Measurements from ENCODE around the gene LRRC15.
A peak's percentile ranks its signal among the peaks of the same experiment; 100 is the strongest.

LRRC15 gene

GRCh38 chr3:194346035-194346434 lies 23.5 kb downstream of the LRRC15 start:
- ChIA-PET POLR2A (no interaction called here), CTCF (no interaction called here)
- no peak for DNase-seq (ENCODE audit: extremely low spot score)
- TF ChIP-seq BHLHE40 (IDR thresholded peaks at IDR 0.05; ENCODE audit: borderline replicate concordance), result no peak
- TF ChIP-seq FOXA1 (IDR thresholded peaks at IDR 0.05), result no peak
- no peak for TF ChIP-seq ARNT (IDR thresholded peaks at IDR 0.05)
- TF ChIP-seq ZNF384 (IDR thresholded peaks at IDR 0.05), result no peak
- TF ChIP-seq LEF1 (IDR thresholded peaks at IDR 0.05; ENCODE audit: borderline replicate concordance), result no peak
- TF ChIP-seq L3MBTL2 (conservative IDR thresholded peaks at IDR 0.05), result no peak
- TF ChIP-seq TARDBP (IDR thresholded peaks at IDR 0.05), result no peak
- TF ChIP-seq NFRKB (IDR thresholded peaks at IDR 0.05), result no peak
- no peak for TF ChIP-seq HDGF (IDR thresholded peaks at IDR 0.05; ENCODE audit: borderline replicate concordance)
- no peak for TF ChIP-seq ELF4 (IDR thresholded peaks at IDR 0.05)
- TF ChIP-seq SUZ12 (IDR thresholded peaks at IDR 0.05), result no peak
- no peak for TF ChIP-seq FOXK2 (IDR thresholded peaks at IDR 0.05)
- no peak for TF ChIP-seq PKNOX1 (IDR thresholded peaks at IDR 0.05)

GRCh38 chr3:194344012-194344411 lies 25.5 kb downstream of the LRRC15 start:
- ChIA-PET POLR2A (no interaction called here), CTCF (interaction anchor here (0.6 to 1.4 kb wide), 6 partner anchors 15 to 320 kb away, joined by 3 to 11 read pairs (median 3); no protein-coding TSS in a partner anchor)
- TF ChIP-seq TARDBP (IDR thresholded peaks at IDR 0.05), result no peak
- TF ChIP-seq SUZ12 (IDR thresholded peaks at IDR 0.05), result no peak
- no peak for TF ChIP-seq ELF4 (IDR thresholded peaks at IDR 0.05)
- peak; percentile 70 for DNase-seq (ENCODE audit: extremely low spot score)

- TF ChIP-seq PKNOX1 (IDR thresholded peaks at IDR 0.05), result no peak
- TF ChIP-seq L3MBTL2 (conservative IDR thresholded peaks at IDR 0.05), result no peak
- no peak for TF ChIP-seq BHLHE40 (IDR thresholded peaks at IDR 0.05; ENCODE audit: borderline replicate concordance)
- TF ChIP-seq SUZ12 (IDR thresholded peaks at IDR 0.05), result no peak
- DNase-seq (ENCODE audit: extremely low spot score), result no peak
- POLR2A ChIA-PET, result no interaction called here
- CTCF ChIA-PET, result interaction anchor here (0.6 to 1.4 kb wide), 5 partner anchors 14 to 564 kb away, joined by 3 to 11 read pairs (median 3); no protein-coding TSS in a partner anchor
Measured at GRCh38 chr3:194343561-194343893, 26.0 kb downstream of the LRRC15 start.

GRCh38 chr3:194342861-194343560 lies 26.5 kb downstream of the LRRC15 start:
- POLR2A ChIA-PET, result no interaction called here
- no peak for TF ChIP-seq PKNOX1 (IDR thresholded peaks at IDR 0.05)
- no peak for TF ChIP-seq BHLHE40 (IDR thresholded peaks at IDR 0.05; ENCODE audit: borderline replicate concordance)
- TF ChIP-seq NFRKB (IDR thresholded peaks at IDR 0.05), result no peak
- no peak for TF ChIP-seq FOXK2 (IDR thresholded peaks at IDR 0.05)
- no peak for TF ChIP-seq SP1 (IDR thresholded peaks at IDR 0.05)
- TF ChIP-seq CTBP1 (IDR thresholded peaks at IDR 0.05; ENCODE audit: borderline replicate concordance), result no peak
- TF ChIP-seq TARDBP (IDR thresholded peaks at IDR 0.05), result no peak
- TF ChIP-seq L3MBTL2 (conservative IDR thresholded peaks at IDR 0.05), result no peak
- no peak for TF ChIP-seq ARNT (IDR thresholded peaks at IDR 0.05)
- DNase-seq (ENCODE audit: extremely low spot score), result no peak
- CTCF ChIA-PET, result interaction anchor here (0.6 to 1.4 kb wide), 7 partner anchors 13 to 564 kb away, joined by 3 to 11 read pairs (median 3); no protein-coding TSS in a partner anchor

GRCh38 chr3:194340757-194341400 lies 28.7 kb downstream of the LRRC15 start:
- no peak for TF ChIP-seq FOXM1 (IDR thresholded peaks at IDR 0.05; ENCODE audit: borderline replicate concordance)
- no peak for TF ChIP-seq ELF4 (IDR thresholded peaks at IDR 0.05)
- no peak for TF ChIP-seq FOXA1 (IDR thresholded peaks at IDR 0.05)
- TF ChIP-seq BHLHE40 (IDR thresholded peaks at IDR 0.05; ENCODE audit: borderline replicate concordance), result no peak
- no peak for TF ChIP-seq FOXK2 (IDR thresholded peaks at IDR 0.05)
- no peak for TF ChIP-seq ARNT (IDR thresholded peaks at IDR 0.05)
- no peak for TF ChIP-seq L3MBTL2 (conservative IDR thresholded peaks at IDR 0.05)
- no peak for TF ChIP-seq SUZ12 (IDR thresholded peaks at IDR 0.05)
- no peak for TF ChIP-seq PKNOX1 (IDR thresholded peaks at IDR 0.05)
- TF ChIP-seq LEF1 (IDR thresholded peaks at IDR 0.05; ENCODE audit: borderline replicate concordance), result no peak
- no peak for TF ChIP-seq NFRKB (IDR thresholded peaks at IDR 0.05)
- no peak for DNase-seq (ENCODE audit: extremely low spot score)
- ChIA-PET CTCF (interaction anchor here (0.6 to 1.6 kb wide), 2 partner anchors 10 to 14 kb away, joined by 3 to 5 read pairs; partner anchors contain the start of gene CPN2), POLR2A (no interaction called here)

- TF ChIP-seq L3MBTL2 (conservative IDR thresholded peaks at IDR 0.05), result no peak
- no peak for TF ChIP-seq PKNOX1 (IDR thresholded peaks at IDR 0.05)
- TF ChIP-seq NFRKB (IDR thresholded peaks at IDR 0.05), result no peak
- no peak for TF ChIP-seq SP1 (IDR thresholded peaks at IDR 0.05)
- TF ChIP-seq LEF1 (IDR thresholded peaks at IDR 0.05; ENCODE audit: borderline replicate concordance), result no peak
- no peak for TF ChIP-seq TARDBP (IDR thresholded peaks at IDR 0.05)
- TF ChIP-seq CTBP1 (IDR thresholded peaks at IDR 0.05; ENCODE audit: borderline replicate concordance), result no peak
- no peak for TF ChIP-seq ZNF384 (IDR thresholded peaks at IDR 0.05)
- TF ChIP-seq ELF4 (IDR thresholded peaks at IDR 0.05), result no peak
- TF ChIP-seq FOXK2 (IDR thresholded peaks at IDR 0.05), result no peak
- TF ChIP-seq FOXA1 (IDR thresholded peaks at IDR 0.05), result no peak
- TF ChIP-seq SUZ12 (IDR thresholded peaks at IDR 0.05), result no peak
- TF ChIP-seq HDGF (IDR thresholded peaks at IDR 0.05; ENCODE audit: borderline replicate concordance), result no peak
- no peak for TF ChIP-seq FOXM1 (IDR thresholded peaks at IDR 0.05; ENCODE audit: borderline replicate concordance)
- no peak for TF ChIP-seq ARNT (IDR thresholded peaks at IDR 0.05)
- TF ChIP-seq BHLHE40 (IDR thresholded peaks at IDR 0.05; ENCODE audit: borderline replicate concordance), result no peak
- ChIA-PET CTCF (no interaction called here), POLR2A (no interaction called here)
- no peak for DNase-seq (ENCODE audit: extremely low spot score)
Measured at GRCh38 chr3:194339840-194340239, 29.7 kb downstream of the LRRC15 start.

Measured in HEK293T (cell line).